Fibroblast of lung (primary cell): ENCODE measurements around the gene HMOX1. TPM values are rescaled to one million over a fixed set of nuclear protein-coding genes. Genes with fewer than 3 reads are reported as not detected.

Experiments
- DNase-seq, 2 donors: peaks; one replicate each; pipeline versions ENCODE4 v3.0.0 to v3.0.0-alpha.2; 2010; ENCODE audit warnings: low read depth in 2 of 2
- H2AFZ ChIP-seq: 2 replicates; pipeline ENCODE4 v1.5.1; 2012; ENCODE audit warnings: low read length, control low read depth, inconsistent platforms
- H3K27ac ChIP-seq: 2 replicates; pipeline ENCODE4 v1.5.1; 2011; ENCODE audit warnings: low read length, control low read depth; ENCODE audit not compliant: insufficient read depth
- H3K27me3 ChIP-seq: 2 replicates; pipeline ENCODE4 v1.5.1; 2011; ENCODE audit warnings: mild to moderate bottlenecking, low read length; ENCODE audit not compliant: control insufficient read depth, insufficient read depth
- H3K36me3 ChIP-seq: 2 replicates; pipeline ENCODE4 v1.5.1; 2011; ENCODE audit warnings: low read length; ENCODE audit not compliant: control insufficient read depth, insufficient read depth
- H3K4me1 ChIP-seq: 2 replicates; pipeline ENCODE4 v1.5.1; 2011; ENCODE audit warnings: low read length; ENCODE audit not compliant: control insufficient read depth, insufficient read depth; ENCODE audit errors: extremely low read depth
- H3K4me2 ChIP-seq: 2 replicates; pipeline ENCODE4 v1.5.1; 2011; ENCODE audit warnings: low read length, control low read depth; ENCODE audit not compliant: insufficient read depth; ENCODE audit errors: extremely low read depth
- H3K4me3 ChIP-seq, 4 experiments: fragments of 200-600 bp in 1 of 4; sonication (generic) in 1 of 4; replicated peaks in 1 of 4; 2 replicates each; pipeline ENCODE4 v1.5.1; 2011 to 2016; ENCODE audit warnings: low read length in 4 of 4, low read depth in 3 of 4, mild to moderate bottlenecking in 3 of 4, control low read depth in 2 of 4, inconsistent platforms in 1 of 4, mixed read lengths in 1 of 4; ENCODE audit not compliant: insufficient read depth in 1 of 4; ENCODE audit errors: control extremely low read depth in 1 of 4
- H3K79me2 ChIP-seq: 2 replicates; pipeline ENCODE4 v1.5.1; 2012; ENCODE audit warnings: mild to moderate bottlenecking, low read length, inconsistent platforms; ENCODE audit not compliant: control insufficient read depth, insufficient read depth
- H3K9ac ChIP-seq: 2 replicates; pipeline ENCODE4 v1.5.1; 2011; ENCODE audit warnings: mild to moderate bottlenecking, low read length, control low read depth; ENCODE audit not compliant: insufficient read depth
- H3K9me3 ChIP-seq: 2 replicates; pipeline ENCODE4 v1.5.1; 2012; ENCODE audit warnings: low read depth, low read length; ENCODE audit not compliant: control insufficient read depth, insufficient read depth
- H4K20me1 ChIP-seq: 2 replicates; pipeline ENCODE4 v1.5.1; 2011; ENCODE audit warnings: low read length; ENCODE audit not compliant: control insufficient read depth, insufficient read depth; ENCODE audit errors: extremely low read depth
- EZH2 ChIP-seq: IDR thresholded peaks from 2 replicates; pipeline ENCODE4 v1.5.1; 2012; ENCODE audit warnings: low read length, control low read depth, mild to moderate bottlenecking; ENCODE audit errors: missing control alignments
- polyA plus RNA-seq, 2 donors: library from polyadenylated mRNA; depleted of rRNA in 1 of 2; stranded (reverse) in 1 of 2; unstranded in 1 of 2; fragments of >200 nt; gene quantifications; 2 replicates each; pipeline ENCODE4 v1.2.1, GENCODE V29; 2011 to 2012; ENCODE audit warnings: missing spikeins in 1 of 2
- total RNA-seq: library from RNA; depleted of rRNA; stranded (reverse); fragments of >200 nt; gene quantifications from 2 replicates; pipeline ENCODE4 v1.2.1, GENCODE V29; 2014
- TF ChIP-seq, protein P1 (sequence below), 2 donors: IDR thresholded peaks in 1 of 2; conservative IDR thresholded peaks in 1 of 2; 1 replicate in 1 of 2; 2 replicates in 1 of 2; pipeline ENCODE4 v1.5.1; 2011 to 2012; ENCODE audit warnings: low read length in 2 of 2, control low read depth in 1 of 2, inconsistent platforms in 1 of 2, low read depth in 1 of 2, mild to moderate bottlenecking in 1 of 2

Gene HMOX1
- total and polyA plus RNA-seq, 2 donors (not counting 1 experiment from before 2014, with no cell fraction given) = 58.9 to 243 TPM

DNA sequence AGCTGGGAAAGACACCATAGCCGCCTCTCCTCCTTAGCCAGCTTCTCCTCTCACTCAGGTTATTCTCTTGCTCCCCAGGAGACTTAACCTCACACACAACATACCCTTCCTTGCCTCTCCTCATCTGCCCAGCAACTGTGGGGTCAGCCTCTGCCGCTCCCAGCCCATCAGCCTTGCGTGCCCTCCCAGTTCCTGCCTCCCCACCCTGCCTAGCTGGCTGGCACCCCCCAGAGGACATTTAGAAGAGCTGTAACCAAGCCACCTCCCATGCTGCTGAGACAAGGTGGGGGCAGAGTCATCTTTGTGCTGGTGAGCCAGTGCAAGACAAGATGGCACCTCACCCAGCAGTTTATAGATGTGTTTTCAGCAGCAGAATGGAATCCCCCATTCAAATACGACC is 43.0 kb upstream of the HMOX1 start:
- no peak for TF ChIP-seq EZH2
- TF ChIP-seq, protein P1, sequence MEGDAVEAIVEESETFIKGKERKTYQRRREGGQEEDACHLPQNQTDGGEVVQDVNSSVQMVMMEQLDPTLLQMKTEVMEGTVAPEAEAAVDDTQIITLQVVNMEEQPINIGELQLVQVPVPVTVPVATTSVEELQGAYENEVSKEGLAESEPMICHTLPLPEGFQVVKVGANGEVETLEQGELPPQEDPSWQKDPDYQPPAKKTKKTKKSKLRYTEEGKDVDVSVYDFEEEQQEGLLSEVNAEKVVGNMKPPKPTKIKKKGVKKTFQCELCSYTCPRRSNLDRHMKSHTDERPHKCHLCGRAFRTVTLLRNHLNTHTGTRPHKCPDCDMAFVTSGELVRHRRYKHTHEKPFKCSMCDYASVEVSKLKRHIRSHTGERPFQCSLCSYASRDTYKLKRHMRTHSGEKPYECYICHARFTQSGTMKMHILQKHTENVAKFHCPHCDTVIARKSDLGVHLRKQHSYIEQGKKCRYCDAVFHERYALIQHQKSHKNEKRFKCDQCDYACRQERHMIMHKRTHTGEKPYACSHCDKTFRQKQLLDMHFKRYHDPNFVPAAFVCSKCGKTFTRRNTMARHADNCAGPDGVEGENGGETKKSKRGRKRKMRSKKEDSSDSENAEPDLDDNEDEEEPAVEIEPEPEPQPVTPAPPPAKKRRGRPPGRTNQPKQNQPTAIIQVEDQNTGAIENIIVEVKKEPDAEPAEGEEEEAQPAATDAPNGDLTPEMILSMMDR (conservative IDR thresholded peaks at IDR 0.05 in 1 of 2, IDR thresholded peaks at IDR 0.05 in 1 of 2; ENCODE audit: low read depth in 1 of 2, low read length in 2 of 2) = no peak
- Histone ChIP-seq H3K4me3 (no peak overlapping the region), H4K20me1 (no peaks in the 10 kb centered on the region), H3K4me1 (no peaks in the 10 kb centered on the region), H3K36me3 (peaks cover 23% of the 10 kb centered on the region), H3K79me2 (no peaks in the 10 kb centered on the region), H3K4me2 (no peak overlapping the region), H3K9ac (no peak overlapping the region), H3K27me3 (no peaks in the 10 kb centered on the region), H3K27ac (no peak overlapping the region), H2AFZ (no peak overlapping the region), H3K9me3 (no peaks in the 10 kb centered on the region)
- no peak for DNase-seq

GRCh38 chr22:35341090-35341874 is 39.6 kb upstream of the HMOX1 start:
- no peak overlapping the region for H3K27ac ChIP-seq
- DNase-seq = no peak
- no peak overlapping the region for H3K4me3 ChIP-seq
- no peak for TF ChIP-seq EZH2
- TF ChIP-seq, protein P1 (conservative IDR thresholded peaks at IDR 0.05 in 1 of 2, IDR thresholded peaks at IDR 0.05 in 1 of 2; ENCODE audit: low read depth in 1 of 2, low read length in 2 of 2) = no peak
- H3K4me1 ChIP-seq = no peaks in the 10 kb centered on the region
- peaks cover 9% of the 10 kb centered on the region for H3K36me3 ChIP-seq
- no peaks in the 10 kb centered on the region for H3K9me3 ChIP-seq
- H4K20me1 ChIP-seq = no peaks in the 10 kb centered on the region
- no peaks in the 10 kb centered on the region for H3K27me3 ChIP-seq
- no peak overlapping the region for H2AFZ ChIP-seq
- H3K4me2 ChIP-seq = no peak overlapping the region
- no peak overlapping the region for H3K9ac ChIP-seq
- no peaks in the 10 kb centered on the region for H3K79me2 ChIP-seq

DNA sequence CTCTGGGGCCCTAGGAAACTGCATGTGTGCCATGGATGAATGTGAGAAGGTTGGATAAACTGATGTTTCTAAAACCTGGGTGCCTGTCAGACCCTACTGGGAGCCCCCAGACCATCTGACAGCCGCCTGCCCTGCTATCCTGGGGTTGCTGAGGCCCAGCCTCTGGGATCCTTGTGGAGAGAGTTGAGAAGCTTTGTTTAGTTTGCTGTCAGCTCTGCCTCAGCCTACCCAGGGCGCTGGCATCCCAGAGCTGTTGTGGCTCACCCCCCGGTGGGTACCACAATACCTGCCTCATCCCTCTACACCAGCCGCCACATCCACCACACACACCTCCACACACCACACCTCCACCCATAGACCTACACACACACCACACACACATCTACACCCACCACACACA is 38.5 kb upstream of the HMOX1 start:
- DNase-seq = no peak
- Histone ChIP-seq H3K4me2 (no peak overlapping the region), H3K79me2 (no peaks in the 10 kb centered on the region), H3K9me3 (no peaks in the 10 kb centered on the region), H3K36me3 (peaks cover 6% of the 10 kb centered on the region), H4K20me1 (no peaks in the 10 kb centered on the region), H3K27me3 (no peaks in the 10 kb centered on the region), H2AFZ (no peak overlapping the region), H3K4me3 (no peak overlapping the region), H3K9ac (no peak overlapping the region), H3K27ac (no peak overlapping the region), H3K4me1 (no peaks in the 10 kb centered on the region)
- TF ChIP-seq, protein P1 (conservative IDR thresholded peaks at IDR 0.05 in 1 of 2, IDR thresholded peaks at IDR 0.05 in 1 of 2; ENCODE audit: low read depth in 1 of 2, low read length in 2 of 2) = no peak
- TF ChIP-seq EZH2 = no peak
